SIG-M5 (cell line): ENCODE data around the gene ZNF628.

Experiments
- DNase-seq: peaks from one replicate; lab custom pipeline; 2025; lab: John Stamatoyannopoulos, UW

The ZNF628 gene

GRCh38 chr19:55529636-55530234, 53.3 kb downstream of the ZNF628 start:
- no peak for DNase-seq

GRCh38 chr19:55530996-55531395, 54.6 kb downstream of the ZNF628 start:
- DNase-seq: no peak
